ENCODE data around the gene GALNT2.

Gene GALNT2

GRCh38 chr1:230320804-230321203 is 253.8 kb downstream of the GALNT2 start:
- TF ChIP-seq CTCF (conservative IDR thresholded peaks at IDR 0.05; ENCODE audit: low read depth, low read length), result no peak
- H3K4me3 ChIP-seq (ENCODE audit: low read depth, low read length), result no peak overlapping the region
- no peak for DNase-seq (ENCODE audit: low read depth)

- no peak for DNase-seq (ENCODE audit: low read depth)
- no peak overlapping the region for H3K4me3 ChIP-seq (ENCODE audit: low read depth, low read length)
- no peak for TF ChIP-seq CTCF (conservative IDR thresholded peaks at IDR 0.05; ENCODE audit: low read depth, low read length)
Measured at GRCh38 chr1:230321341-230321740, 254.3 kb downstream of the GALNT2 start.

- no peak for DNase-seq (ENCODE audit: low read depth)
- no peak overlapping the region for H3K4me3 ChIP-seq (ENCODE audit: low read depth, low read length)
- no peak for TF ChIP-seq CTCF (conservative IDR thresholded peaks at IDR 0.05; ENCODE audit: low read depth, low read length)
Measured at GRCh38 chr1:230321741-230322420, 254.8 kb downstream of the GALNT2 start.

- H3K4me3 ChIP-seq (ENCODE audit: low read depth, low read length), result no peak overlapping the region
- no peak for TF ChIP-seq CTCF (conservative IDR thresholded peaks at IDR 0.05; ENCODE audit: low read depth, low read length)
- DNase-seq (ENCODE audit: low read depth), result no peak
Measured at GRCh38 chr1:230322421-230322756, 255.4 kb downstream of the GALNT2 start.

- no peak for TF ChIP-seq CTCF (conservative IDR thresholded peaks at IDR 0.05; ENCODE audit: low read depth, low read length)
- no peak overlapping the region for H3K4me3 ChIP-seq (ENCODE audit: low read depth, low read length)
- no peak for DNase-seq (ENCODE audit: low read depth)
Measured at GRCh38 chr1:230322967-230323547, 256.0 kb downstream of the GALNT2 start.

GRCh38 chr1:230323686-230324085 is 256.6 kb downstream of the GALNT2 start:
- H3K4me3 ChIP-seq (ENCODE audit: low read depth, low read length), result no peak overlapping the region
- no peak for TF ChIP-seq CTCF (conservative IDR thresholded peaks at IDR 0.05; ENCODE audit: low read depth, low read length)
- DNase-seq (ENCODE audit: low read depth), result no peak
